GM12878 (cell line): ENCODE measurements around the gene AIP. TPM values are rescaled to one million over a fixed set of nuclear protein-coding genes. Genes with fewer than 3 reads are reported as not detected.

Experiments used
- BRCA1 ChIP-seq: IDR thresholded peaks from 2 replicates; pipeline ENCODE4 v1.6.1; 2011; ENCODE audit warnings: low read depth, low read length, improper control_type of control experiment
- EGR1 ChIP-seq, 2 experiments: IDR thresholded peaks; 1 replicate in 1 of 2; 2 replicates in 1 of 2; pipeline ENCODE4 v1.6.1; 2011 to 2012; ENCODE audit warnings: low read depth in 2 of 2, low read length in 2 of 2, borderline replicate concordance in 1 of 2, mild to moderate bottlenecking in 1 of 2, moderate library complexity in 1 of 2
- FOS ChIP-seq: IDR thresholded peaks from 3 replicates; pipeline ENCODE4 v1.6.1; 2011; ENCODE audit warnings: borderline replicate concordance; ENCODE audit not compliant: insufficient read length; ENCODE audit errors: extremely low read depth
- KDM1A ChIP-seq: fragments of 200-600 bp; sonication (generic); IDR thresholded peaks from 2 replicates; pipeline ENCODE4 v1.6.1; 2016; ENCODE audit warnings: borderline replicate concordance
- MEF2A ChIP-seq: IDR thresholded peaks from 2 replicates; pipeline ENCODE4 v1.6.1; 2011; ENCODE audit warnings: low read depth, mild to moderate bottlenecking, low read length, moderate library complexity; ENCODE audit not compliant: insufficient read depth
- NFXL1 ChIP-seq: fragments of 450-650 bp; IDR thresholded peaks from 2 replicates; pipeline ENCODE4 v1.6.1; 2017; ENCODE audit warnings: antibody characterized with exemption, mild to moderate bottlenecking, borderline replicate concordance
- RAD51 ChIP-seq: fragments of 450-650 bp; IDR thresholded peaks from 2 replicates; pipeline ENCODE4 v1.6.1; 2016; ENCODE audit warnings: moderate library complexity, mild to moderate bottlenecking, inconsistent platforms
- RB1 ChIP-seq: fragments of 450-650 bp; formaldehyde crosslinking; IDR thresholded peaks from 2 replicates; pipeline ENCODE4 v1.6.1; 2017; ENCODE audit warnings: mild to moderate bottlenecking, borderline replicate concordance
- SP1 ChIP-seq: IDR thresholded peaks from one replicate; pipeline ENCODE4 v1.6.1; 2011; ENCODE audit warnings: low read depth, low read length
- SPI1 ChIP-seq: IDR thresholded peaks from 2 replicates; pipeline ENCODE4 v1.6.1; 2011; ENCODE audit warnings: low read depth, mild to moderate bottlenecking, low read length, moderate library complexity, borderline replicate concordance; ENCODE audit not compliant: insufficient read depth
- SRF ChIP-seq, 2 experiments: IDR thresholded peaks; 2 replicates each; pipeline ENCODE4 v1.6.1; 2011; ENCODE audit warnings: low read depth in 2 of 2, low read length in 2 of 2, mild to moderate bottlenecking in 1 of 2, moderate library complexity in 1 of 2
- STAT1 ChIP-seq: fragments of 450-650 bp; conservative IDR thresholded peaks from 2 replicates; pipeline ENCODE4 v1.6.1; 2014; ENCODE audit warnings: antibody characterized with exemption, mild to moderate bottlenecking
- TARDBP ChIP-seq: IDR thresholded peaks from 2 replicates; pipeline ENCODE4 v1.6.1; 2016; ENCODE audit warnings: borderline replicate concordance
- YBX1 ChIP-seq: fragments of 450-650 bp; IDR thresholded peaks from 2 replicates; pipeline ENCODE4 v1.6.1; 2016; ENCODE audit warnings: antibody characterized with exemption
- YY1 ChIP-seq: IDR thresholded peaks from 2 replicates; pipeline ENCODE4 v1.6.1; 2011; ENCODE audit warnings: low read depth, mild to moderate bottlenecking, low read length
- polyA plus RNA-seq, 11 experiments: library from polyadenylated mRNA; depleted of rRNA in 4 of 11; unstranded in 6 of 11; stranded (reverse) in 5 of 11; fragments of >200 nt; fragmentation: Nextera tagmentation in 4 of 11; fragmentation: Illumina TruSeq in 1 of 11; extraction: Ambion mirVana in 4 of 11; extraction: Trizol in 1 of 11; gene quantifications; 1 replicate in 1 of 11; 2 replicates in 10 of 11; pipeline versions ENCODE4 v1.2.1 to v1.2.3, GENCODE V29; 2011 to 2016; ENCODE audit warnings: inconsistent platforms in 2 of 11, missing spikeins in 2 of 11, low read depth in 1 of 11
- total RNA-seq, 4 experiments: library from RNA; depleted of rRNA in 3 of 4; stranded (reverse); fragments of >200 nt in 3 of 4; fragmentation: Illumina TruSeq in 1 of 4; extraction: Trizol in 1 of 4; gene quantifications; 2 replicates each; pipeline versions ENCODE4 v1.2.1 to v1.2.3, GENCODE V29; 2013 to 2021
- TF ChIP-seq, protein P1 (sequence below): IDR thresholded peaks from 2 replicates; pipeline ENCODE4 v1.6.1; 2012; ENCODE audit warnings: low read depth, low read length, improper control_type of control experiment
- TF ChIP-seq, protein P2 (sequence below): fragments of 450-650 bp; IDR thresholded peaks from 2 replicates; pipeline ENCODE4 v1.6.1; 2017; ENCODE audit warnings: mild to moderate bottlenecking
- TF ChIP-seq, protein P3 (sequence below): fragments of 450-650 bp; IDR thresholded peaks from 2 replicates; pipeline ENCODE4 v1.6.1; 2017; ENCODE audit warnings: mild to moderate bottlenecking, low read depth, inconsistent platforms; ENCODE audit not compliant: poor library complexity, severe bottlenecking
- TF ChIP-seq, protein P4 (sequence below): IDR thresholded peaks from 2 replicates; pipeline ENCODE4 v1.6.1; 2012; ENCODE audit warnings: low read length, inconsistent platforms
- TF ChIP-seq, protein P5 (sequence below): fragments of 450-650 bp; formaldehyde crosslinking; IDR thresholded peaks from 2 replicates; pipeline ENCODE4 v1.4.0; 2022; ENCODE audit warnings: mild to moderate bottlenecking, moderate library complexity

The AIP gene
- total and polyA plus RNA-seq, 10 of the 15 experiments (the other 5 are each of a cell fraction or from before 2014, with no cell fraction given), result 12.6 to 164 (median 104) TPM

DNA sequence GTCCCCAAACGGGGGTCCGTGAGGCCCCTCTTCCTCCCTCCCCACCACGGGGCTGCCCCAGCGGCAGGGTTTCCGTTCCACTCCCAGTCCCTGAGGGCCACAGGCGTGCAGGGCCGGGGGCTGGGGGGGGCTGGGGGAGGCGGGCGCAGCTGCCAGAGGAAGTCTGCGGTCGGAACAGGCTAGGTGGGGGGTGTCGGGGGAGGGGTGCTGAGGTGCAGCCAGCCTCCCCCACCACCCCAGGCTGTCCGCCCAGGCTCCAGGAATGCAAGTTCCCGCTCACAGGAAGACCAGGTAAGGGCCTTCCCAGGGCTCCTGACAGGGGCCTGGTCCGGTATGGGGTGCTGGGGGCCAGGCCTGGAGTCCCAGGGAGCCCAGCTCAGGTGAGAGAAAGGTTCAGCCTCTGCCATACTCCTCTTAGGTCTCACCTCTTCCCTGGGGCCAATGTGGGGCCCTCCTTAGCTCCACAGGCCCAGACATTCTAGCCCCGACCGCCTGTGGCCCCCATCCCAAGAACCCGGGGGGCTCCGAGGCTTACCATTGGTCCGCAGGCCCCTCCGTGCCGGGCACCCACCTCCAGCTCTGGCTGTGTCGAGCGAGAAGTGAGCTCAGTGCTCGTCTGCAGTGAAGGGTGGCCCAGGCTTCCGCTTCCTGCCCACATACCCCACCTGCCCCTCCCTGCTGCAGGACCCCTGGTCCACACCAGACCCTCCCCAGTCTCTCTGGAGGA is 45.6 kb upstream of the AIP start, which contains the start of gene PTPRCAP (continued):
- no peak for TF ChIP-seq STAT1
- TF ChIP-seq, protein P1, sequence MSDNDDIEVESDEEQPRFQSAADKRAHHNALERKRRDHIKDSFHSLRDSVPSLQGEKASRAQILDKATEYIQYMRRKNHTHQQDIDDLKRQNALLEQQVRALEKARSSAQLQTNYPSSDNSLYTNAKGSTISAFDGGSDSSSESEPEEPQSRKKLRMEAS, result no peak
- TF ChIP-seq RAD51, result no peak
- TF ChIP-seq SRF (IDR thresholded peaks at IDR 0.05; ENCODE audit: low read depth in 2 of 2, low read length in 2 of 2), result no peak
- TF ChIP-seq, protein P2, sequence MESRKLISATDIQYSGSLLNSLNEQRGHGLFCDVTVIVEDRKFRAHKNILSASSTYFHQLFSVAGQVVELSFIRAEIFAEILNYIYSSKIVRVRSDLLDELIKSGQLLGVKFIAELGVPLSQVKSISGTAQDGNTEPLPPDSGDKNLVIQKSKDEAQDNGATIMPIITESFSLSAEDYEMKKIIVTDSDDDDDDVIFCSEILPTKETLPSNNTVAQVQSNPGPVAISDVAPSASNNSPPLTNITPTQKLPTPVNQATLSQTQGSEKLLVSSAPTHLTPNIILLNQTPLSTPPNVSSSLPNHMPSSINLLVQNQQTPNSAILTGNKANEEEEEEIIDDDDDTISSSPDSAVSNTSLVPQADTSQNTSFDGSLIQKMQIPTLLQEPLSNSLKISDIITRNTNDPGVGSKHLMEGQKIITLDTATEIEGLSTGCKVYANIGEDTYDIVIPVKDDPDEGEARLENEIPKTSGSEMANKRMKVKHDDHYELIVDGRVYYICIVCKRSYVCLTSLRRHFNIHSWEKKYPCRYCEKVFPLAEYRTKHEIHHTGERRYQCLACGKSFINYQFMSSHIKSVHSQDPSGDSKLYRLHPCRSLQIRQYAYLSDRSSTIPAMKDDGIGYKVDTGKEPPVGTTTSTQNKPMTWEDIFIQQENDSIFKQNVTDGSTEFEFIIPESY, result no peak
- no peak for TF ChIP-seq NFXL1
- no peak for TF ChIP-seq YY1
- peak; percentile 43; the same call in 1 of the 2 replicates for TF ChIP-seq RB1
- TF ChIP-seq, protein P3, sequence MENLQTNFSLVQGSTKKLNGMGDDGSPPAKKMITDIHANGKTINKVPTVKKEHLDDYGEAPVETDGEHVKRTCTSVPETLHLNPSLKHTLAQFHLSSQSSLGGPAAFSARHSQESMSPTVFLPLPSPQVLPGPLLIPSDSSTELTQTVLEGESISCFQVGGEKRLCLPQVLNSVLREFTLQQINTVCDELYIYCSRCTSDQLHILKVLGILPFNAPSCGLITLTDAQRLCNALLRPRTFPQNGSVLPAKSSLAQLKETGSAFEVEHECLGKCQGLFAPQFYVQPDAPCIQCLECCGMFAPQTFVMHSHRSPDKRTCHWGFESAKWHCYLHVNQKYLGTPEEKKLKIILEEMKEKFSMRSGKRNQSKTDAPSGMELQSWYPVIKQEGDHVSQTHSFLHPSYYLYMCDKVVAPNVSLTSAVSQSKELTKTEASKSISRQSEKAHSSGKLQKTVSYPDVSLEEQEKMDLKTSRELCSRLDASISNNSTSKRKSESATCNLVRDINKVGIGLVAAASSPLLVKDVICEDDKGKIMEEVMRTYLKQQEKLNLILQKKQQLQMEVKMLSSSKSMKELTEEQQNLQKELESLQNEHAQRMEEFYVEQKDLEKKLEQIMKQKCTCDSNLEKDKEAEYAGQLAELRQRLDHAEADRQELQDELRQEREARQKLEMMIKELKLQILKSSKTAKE, result no peak
- TF ChIP-seq, protein P4, sequence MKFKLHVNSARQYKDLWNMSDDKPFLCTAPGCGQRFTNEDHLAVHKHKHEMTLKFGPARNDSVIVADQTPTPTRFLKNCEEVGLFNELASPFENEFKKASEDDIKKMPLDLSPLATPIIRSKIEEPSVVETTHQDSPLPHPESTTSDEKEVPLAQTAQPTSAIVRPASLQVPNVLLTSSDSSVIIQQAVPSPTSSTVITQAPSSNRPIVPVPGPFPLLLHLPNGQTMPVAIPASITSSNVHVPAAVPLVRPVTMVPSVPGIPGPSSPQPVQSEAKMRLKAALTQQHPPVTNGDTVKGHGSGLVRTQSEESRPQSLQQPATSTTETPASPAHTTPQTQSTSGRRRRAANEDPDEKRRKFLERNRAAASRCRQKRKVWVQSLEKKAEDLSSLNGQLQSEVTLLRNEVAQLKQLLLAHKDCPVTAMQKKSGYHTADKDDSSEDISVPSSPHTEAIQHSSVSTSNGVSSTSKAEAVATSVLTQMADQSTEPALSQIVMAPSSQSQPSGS, result no peak
- no peak for TF ChIP-seq BRCA1
- no peak for TF ChIP-seq MEF2A
- peak; percentile 56 for TF ChIP-seq SP1
- peak in 1 of 2 experiments; percentile 19; a peak in 1 of 3 replicates for TF ChIP-seq EGR1 (IDR thresholded peaks at IDR 0.05; ENCODE audit: borderline replicate concordance in 1 of 2, low read depth in 2 of 2, low read length in 2 of 2)
- no peak for TF ChIP-seq KDM1A
- TF ChIP-seq, protein P5, sequence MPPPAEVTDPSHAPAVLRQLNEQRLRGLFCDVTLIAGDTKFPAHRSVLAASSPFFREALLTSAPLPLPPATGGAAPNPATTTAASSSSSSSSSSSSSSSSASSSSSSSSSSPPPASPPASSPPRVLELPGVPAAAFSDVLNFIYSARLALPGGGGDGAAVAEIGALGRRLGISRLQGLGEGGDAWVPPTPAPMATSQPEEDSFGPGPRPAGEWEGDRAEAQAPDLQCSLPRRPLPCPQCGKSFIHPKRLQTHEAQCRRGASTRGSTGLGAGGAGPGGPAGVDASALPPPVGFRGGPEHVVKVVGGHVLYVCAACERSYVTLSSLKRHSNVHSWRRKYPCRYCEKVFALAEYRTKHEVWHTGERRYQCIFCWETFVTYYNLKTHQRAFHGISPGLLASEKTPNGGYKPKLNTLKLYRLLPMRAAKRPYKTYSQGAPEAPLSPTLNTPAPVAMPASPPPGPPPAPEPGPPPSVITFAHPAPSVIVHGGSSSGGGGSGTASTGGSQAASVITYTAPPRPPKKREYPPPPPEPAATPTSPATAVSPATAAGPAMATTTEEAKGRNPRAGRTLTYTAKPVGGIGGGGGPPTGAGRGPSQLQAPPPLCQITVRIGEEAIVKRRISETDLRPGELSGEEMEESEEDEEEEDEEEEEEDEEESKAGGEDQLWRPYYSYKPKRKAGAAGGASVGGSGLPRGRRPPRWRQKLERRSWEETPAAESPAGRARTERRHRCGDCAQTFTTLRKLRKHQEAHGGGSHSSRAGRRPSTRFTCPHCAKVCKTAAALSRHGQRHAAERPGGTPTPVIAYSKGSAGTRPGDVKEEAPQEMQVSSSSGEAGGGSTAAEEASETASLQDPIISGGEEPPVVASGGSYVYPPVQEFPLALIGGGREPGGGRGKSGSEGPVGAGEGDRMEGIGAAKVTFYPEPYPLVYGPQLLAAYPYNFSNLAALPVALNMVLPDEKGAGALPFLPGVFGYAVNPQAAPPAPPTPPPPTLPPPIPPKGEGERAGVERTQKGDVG (CRISPR knock-in tag), result no peak
- TF ChIP-seq TARDBP, result 0 out of 2 replicates have a peak, but pooled peaks have one; percentile 46
- TF ChIP-seq YBX1, result no peak
- TF ChIP-seq SPI1, result peak; percentile 14; the same call in 1 of the 2 replicates
- no peak for TF ChIP-seq FOS
